Measurements from ENCODE around the gene PRXL2C. TPM values are rescaled to one million over a fixed set of nuclear protein-coding genes. Genes with fewer than 3 reads are reported as not detected.
"Not testable (repeated sequence)": the region's sequence is repeated elsewhere in the genome, so short reads cannot be mapped to it uniquely, and the experiment has no call there.

PRXL2C gene
- total RNA-seq, 1 donor from 2014 or later = 7.5 TPM

DNA sequence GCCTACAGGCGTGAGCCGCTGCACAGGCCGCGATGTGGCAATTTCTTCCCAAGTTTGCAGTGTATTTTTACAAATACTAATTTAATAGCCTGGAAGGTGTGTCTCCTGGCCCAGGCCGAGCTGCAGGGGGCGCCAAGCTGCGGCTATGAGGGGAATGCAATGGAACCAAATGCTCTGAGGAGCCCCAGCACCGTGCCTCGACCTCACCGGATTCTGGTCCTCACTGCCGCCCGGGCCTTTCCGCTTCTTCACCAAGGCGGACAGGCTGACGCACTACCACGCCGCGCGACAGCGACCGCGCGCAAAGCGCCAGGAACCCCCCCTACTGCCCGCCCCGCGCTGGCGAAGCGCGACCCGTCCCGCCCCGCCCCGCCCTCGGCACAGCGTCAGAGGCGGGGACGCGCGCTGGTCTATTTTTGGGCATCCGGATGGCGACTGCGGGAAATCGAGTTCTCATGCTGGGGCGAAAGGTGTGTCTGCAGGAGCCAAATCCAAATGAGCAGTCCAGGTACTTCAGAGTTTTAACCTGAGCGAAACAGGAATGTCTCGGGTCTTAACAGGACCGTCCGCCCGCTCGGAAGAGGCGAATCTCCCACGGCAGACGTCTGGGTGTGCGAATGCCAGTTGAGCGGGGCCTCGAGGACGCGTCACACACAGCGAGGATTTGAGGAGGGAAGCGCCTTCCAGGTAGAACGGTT lies 31.7 kb upstream of the PRXL2C start:
- peak; percentile 74 for DNase-seq (ENCODE audit: extremely low spot score, unreplicated experiment)
- peaks cover 10% of the 10 kb centered on the region for H3K9me3 Mint-ChIP-seq
- peak overlapping the region; percentile 86 for H3K27ac Mint-ChIP-seq
- peak overlapping the region; percentile 89 for H3K4me3 Mint-ChIP-seq
- H3K27me3 Mint-ChIP-seq = peaks cover 3% of the 10 kb centered on the region
- no peaks in the 10 kb centered on the region for H3K36me3 Mint-ChIP-seq
- TF ChIP-seq, protein P1, sequence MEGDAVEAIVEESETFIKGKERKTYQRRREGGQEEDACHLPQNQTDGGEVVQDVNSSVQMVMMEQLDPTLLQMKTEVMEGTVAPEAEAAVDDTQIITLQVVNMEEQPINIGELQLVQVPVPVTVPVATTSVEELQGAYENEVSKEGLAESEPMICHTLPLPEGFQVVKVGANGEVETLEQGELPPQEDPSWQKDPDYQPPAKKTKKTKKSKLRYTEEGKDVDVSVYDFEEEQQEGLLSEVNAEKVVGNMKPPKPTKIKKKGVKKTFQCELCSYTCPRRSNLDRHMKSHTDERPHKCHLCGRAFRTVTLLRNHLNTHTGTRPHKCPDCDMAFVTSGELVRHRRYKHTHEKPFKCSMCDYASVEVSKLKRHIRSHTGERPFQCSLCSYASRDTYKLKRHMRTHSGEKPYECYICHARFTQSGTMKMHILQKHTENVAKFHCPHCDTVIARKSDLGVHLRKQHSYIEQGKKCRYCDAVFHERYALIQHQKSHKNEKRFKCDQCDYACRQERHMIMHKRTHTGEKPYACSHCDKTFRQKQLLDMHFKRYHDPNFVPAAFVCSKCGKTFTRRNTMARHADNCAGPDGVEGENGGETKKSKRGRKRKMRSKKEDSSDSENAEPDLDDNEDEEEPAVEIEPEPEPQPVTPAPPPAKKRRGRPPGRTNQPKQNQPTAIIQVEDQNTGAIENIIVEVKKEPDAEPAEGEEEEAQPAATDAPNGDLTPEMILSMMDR (conservative IDR thresholded peaks at IDR 0.05) = peak; percentile 71
- no peaks in the 10 kb centered on the region for H3K4me1 Mint-ChIP-seq (ENCODE audit: unreplicated experiment)

DNA sequence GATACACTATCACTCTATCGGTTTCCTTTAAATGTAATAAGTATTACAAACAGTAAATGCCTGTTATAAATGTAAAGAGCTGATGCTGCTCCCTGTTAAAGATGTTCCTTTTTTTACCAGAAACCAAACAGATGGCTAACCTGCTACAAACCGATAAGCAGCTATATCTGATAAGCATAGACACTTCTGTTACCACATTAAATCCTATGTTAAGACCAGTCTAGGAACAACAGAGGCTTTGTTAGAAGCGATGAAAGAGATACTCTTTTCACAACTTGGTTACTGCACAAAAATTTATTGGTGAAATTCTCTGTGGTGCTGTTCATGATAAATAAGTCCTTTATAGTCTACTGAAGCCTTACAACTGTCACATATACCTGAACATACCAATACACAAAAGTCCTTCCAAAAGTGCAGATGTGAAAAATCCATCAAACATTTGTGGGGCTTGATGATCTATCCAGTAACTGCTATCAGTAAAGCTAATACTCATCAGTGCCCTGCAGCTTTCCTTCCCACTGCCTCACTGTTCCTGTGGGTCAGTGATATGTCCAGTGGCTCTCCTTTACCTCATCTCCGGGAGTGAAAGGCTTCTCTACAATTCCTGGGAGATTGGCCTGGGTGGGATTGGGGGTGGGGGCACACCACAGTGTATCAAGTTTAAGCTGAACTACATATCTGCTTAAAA lies 25.8 kb upstream of the PRXL2C start:
- DNase-seq (ENCODE audit: extremely low spot score, unreplicated experiment) = no peak
- H3K4me3 Mint-ChIP-seq = no peak overlapping the region
- H3K27ac Mint-ChIP-seq = no peak overlapping the region
- H3K36me3 Mint-ChIP-seq = no peaks in the 10 kb centered on the region
- H3K9me3 Mint-ChIP-seq = no peaks in the 10 kb centered on the region
- TF ChIP-seq, protein P1 (conservative IDR thresholded peaks at IDR 0.05) = no peak
- no peaks in the 10 kb centered on the region for H3K4me1 Mint-ChIP-seq (ENCODE audit: unreplicated experiment)
- peaks cover 8% of the 10 kb centered on the region for H3K27me3 Mint-ChIP-seq

DNA sequence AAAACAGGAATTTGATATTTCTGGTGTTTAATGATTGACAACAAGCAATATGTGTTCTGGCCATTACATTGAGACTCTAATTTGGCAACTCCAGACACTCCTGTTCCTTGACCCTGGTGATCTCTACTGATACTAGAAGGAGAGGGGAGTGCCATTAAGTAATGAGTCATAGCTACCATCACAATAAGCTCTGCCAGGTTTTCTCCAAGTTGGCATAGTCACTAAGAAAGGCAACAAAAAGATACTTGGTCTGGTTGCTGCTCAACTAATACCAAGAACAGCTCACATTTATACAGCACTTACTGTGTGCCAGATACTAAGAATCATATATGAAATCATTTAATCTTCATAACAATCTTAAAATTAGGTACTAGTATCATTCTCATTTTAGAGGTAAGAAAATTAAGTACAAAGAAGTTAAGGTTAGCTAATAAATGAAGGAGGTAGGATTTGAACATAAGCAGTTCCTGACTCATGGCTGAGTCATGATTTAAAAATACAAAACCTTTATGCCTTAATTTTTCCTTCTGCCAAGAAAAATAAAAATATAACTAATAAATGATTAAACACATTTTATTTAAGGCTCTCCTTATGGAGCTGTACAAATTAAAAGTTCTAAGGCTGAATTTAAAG lies 19.9 kb upstream of the PRXL2C start:
- Mint-ChIP-seq H3K9me3 (no peaks in the 10 kb centered on the region), H3K4me3 (no peak overlapping the region), H3K4me1 (ENCODE audit: unreplicated experiment) (no peaks in the 10 kb centered on the region), H3K27me3 (peaks cover 6% of the 10 kb centered on the region), H3K36me3 (no peaks in the 10 kb centered on the region), H3K27ac (no peak overlapping the region)
- DNase-seq (ENCODE audit: extremely low spot score, unreplicated experiment) = no peak
- TF ChIP-seq, protein P1 (conservative IDR thresholded peaks at IDR 0.05) = no peak

DNA sequence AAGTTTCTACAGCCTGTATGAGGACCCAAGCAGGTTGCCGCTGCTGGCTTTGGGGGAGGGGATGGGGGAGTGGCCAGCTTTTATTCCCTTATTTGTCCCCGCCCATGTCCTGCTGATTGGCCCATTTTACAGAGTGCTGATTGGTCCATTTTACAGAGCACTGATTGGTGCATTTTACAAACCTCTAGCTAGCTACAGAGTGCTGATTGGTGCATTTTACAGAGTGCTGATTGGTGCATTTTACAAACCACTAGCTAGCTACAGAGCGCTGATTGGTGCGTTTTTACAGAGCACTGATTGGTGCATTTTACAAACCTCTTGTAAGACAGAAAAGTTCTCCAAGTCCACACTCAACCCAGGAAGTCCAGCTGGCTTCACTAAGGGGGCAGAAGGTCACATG lies 18.7 kb upstream of the PRXL2C start:
- H3K36me3 Mint-ChIP-seq; H3K4me3 Mint-ChIP-seq; H3K27ac Mint-ChIP-seq; H3K27me3 Mint-ChIP-seq; H3K9me3 Mint-ChIP-seq; DNase-seq (ENCODE audit: extremely low spot score, unreplicated experiment); H3K4me1 Mint-ChIP-seq (ENCODE audit: unreplicated experiment): not testable (repeated sequence)

DNA sequence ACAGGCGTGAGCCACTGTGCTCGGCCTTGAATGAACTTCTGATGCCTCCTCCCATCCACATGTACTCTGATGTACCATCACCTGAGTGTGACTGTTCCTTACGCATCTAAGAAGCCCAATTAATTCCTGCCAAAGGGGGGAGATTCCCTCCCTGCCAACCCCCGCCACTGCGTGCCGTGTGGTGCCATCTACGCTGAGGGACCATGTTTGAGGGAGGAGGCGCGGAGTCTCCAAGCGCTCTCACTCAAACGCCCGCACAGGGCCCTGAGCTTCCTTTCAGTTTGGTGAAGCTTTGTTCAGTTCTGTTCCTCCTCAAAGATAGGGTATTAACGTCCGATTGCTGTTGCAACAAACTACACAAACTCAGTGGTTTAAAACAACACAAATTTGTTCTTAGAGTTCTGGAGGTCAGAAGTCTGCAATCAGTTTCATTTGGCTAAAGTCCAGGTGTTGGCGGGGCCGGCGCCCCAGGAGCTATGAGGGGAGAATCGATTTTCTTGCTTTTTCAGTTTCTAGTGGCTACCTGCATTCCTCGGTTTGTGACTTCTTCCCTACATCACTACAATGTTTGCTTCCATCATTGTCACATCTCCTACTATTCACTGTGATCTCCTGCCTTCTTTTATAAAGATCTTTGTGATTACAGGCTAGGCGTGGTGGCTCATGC lies 13.9 kb upstream of the PRXL2C start:
- Mint-ChIP-seq H3K9me3 (no peaks in the 10 kb centered on the region), H3K4me3 (no peak overlapping the region)

More for the DNA sequence above, 13.9 kb upstream of the PRXL2C start:
- Mint-ChIP-seq H3K36me3 (no peaks in the 10 kb centered on the region), H3K4me1 (ENCODE audit: unreplicated experiment) (no peaks in the 10 kb centered on the region), H3K27me3 (no peaks in the 10 kb centered on the region), H3K27ac (no peak overlapping the region)
- TF ChIP-seq, protein P1 (conservative IDR thresholded peaks at IDR 0.05) = no peak
- DNase-seq (ENCODE audit: extremely low spot score, unreplicated experiment) = peak; percentile 40

All from type B pancreatic cell (in vitro differentiated cells).